ENCODE measurements around the gene RLBP1.
"Not testable (repeated sequence)": the region's sequence is repeated elsewhere in the genome, so short reads cannot be mapped to it uniquely, and the experiment has no call there.

RLBP1 gene

GRCh38 chr15:89221543-89221942 lies at the start of gene RLBP1:
TSS of gene RLBP1 (minus strand) at chr15:89221579. CDS start at chr15:89218975, 2,604 bp downstream.
- no peak within 1 kb of the TSS for H3K27ac ChIP-seq
- H3K36me3 ChIP-seq (ENCODE audit: insufficient read depth): no peaks in the 10 kb centered on the region
- no peaks in the 10 kb centered on the region for H3K4me1 ChIP-seq (ENCODE audit: low read depth, poor library complexity, severe bottlenecking)
- no peaks in the 10 kb centered on the region for H3K79me2 ChIP-seq (ENCODE audit: insufficient read depth, low read depth)
- no peaks in the 10 kb centered on the region for H4K20me1 ChIP-seq (ENCODE audit: insufficient read depth)
- no peaks in the 10 kb centered on the region for H3K27me3 ChIP-seq (ENCODE audit: insufficient read depth, low read depth)
- no peak within 1 kb of the TSS for H3K4me2 ChIP-seq
- H3K4me3 ChIP-seq (IDR thresholded peaks at IDR 0.05; ENCODE audit: insufficient read depth, low read depth, low read length): no peak within 1 kb of the TSS
- no peak for TF ChIP-seq CTCF (conservative IDR thresholded peaks at IDR 0.05; ENCODE audit: low read depth, low read length)
- H3K9ac ChIP-seq: no peak within 1 kb of the TSS
- H2AFZ ChIP-seq (ENCODE audit: low read depth): no peak within 1 kb of the TSS

- H3K36me3 ChIP-seq (ENCODE audit: insufficient read depth): peaks cover 18% of the 10 kb centered on the region
- H3K4me2 ChIP-seq; H4K20me1 ChIP-seq (ENCODE audit: insufficient read depth); H3K9ac ChIP-seq; H3K4me3 ChIP-seq (IDR thresholded peaks at IDR 0.05; ENCODE audit: insufficient read depth, low read depth, low read length); H3K27me3 ChIP-seq (ENCODE audit: insufficient read depth, low read depth); H3K27ac ChIP-seq; H2AFZ ChIP-seq (ENCODE audit: low read depth): not testable (repeated sequence)
- peaks cover 19% of the 10 kb centered on the region for H3K4me1 ChIP-seq (ENCODE audit: low read depth, poor library complexity, severe bottlenecking)
- peaks cover 41% of the 10 kb centered on the region for H3K79me2 ChIP-seq (ENCODE audit: insufficient read depth, low read depth)
These were observed 28.8 kb upstream of the RLBP1 start for GRCh38 chr15:89250142-89250541.

- H3K27ac ChIP-seq: no peak overlapping the region
- H3K36me3 ChIP-seq (ENCODE audit: insufficient read depth): peaks cover 18% of the 10 kb centered on the region
- H2AFZ ChIP-seq (ENCODE audit: low read depth): no peak overlapping the region
- no peak overlapping the region for H3K4me2 ChIP-seq
- H3K79me2 ChIP-seq (ENCODE audit: insufficient read depth, low read depth): peaks cover 53% of the 10 kb centered on the region
- 0 out of 2 replicates have a peak, but pooled peaks cover 3% of the 10 kb centered on the region for H3K27me3 ChIP-seq (ENCODE audit: insufficient read depth, low read depth)
- TF ChIP-seq CTCF (conservative IDR thresholded peaks at IDR 0.05; ENCODE audit: low read depth, low read length): no peak
- H3K4me1 ChIP-seq (ENCODE audit: low read depth, poor library complexity, severe bottlenecking): peaks cover 19% of the 10 kb centered on the region
- no peak overlapping the region for H3K9ac ChIP-seq
- peaks cover 3% of the 10 kb centered on the region; the same call in 1 of the 2 replicates for H4K20me1 ChIP-seq (ENCODE audit: insufficient read depth)
- no peak overlapping the region for H3K4me3 ChIP-seq (IDR thresholded peaks at IDR 0.05; ENCODE audit: insufficient read depth, low read depth, low read length)
These were observed 27.2 kb upstream of the RLBP1 start for GRCh38 chr15:89248584-89248983.

- H3K4me1 ChIP-seq (ENCODE audit: low read depth, poor library complexity, severe bottlenecking): peaks cover 25% of the 10 kb centered on the region
- H2AFZ ChIP-seq (ENCODE audit: low read depth): no peak overlapping the region
- no peak overlapping the region for H3K27ac ChIP-seq
- peaks cover 53% of the 10 kb centered on the region for H3K79me2 ChIP-seq (ENCODE audit: insufficient read depth, low read depth)
- H3K9ac ChIP-seq: no peak overlapping the region
- no peak for TF ChIP-seq CTCF (conservative IDR thresholded peaks at IDR 0.05; ENCODE audit: low read depth, low read length)
- no peak overlapping the region for H3K4me3 ChIP-seq (IDR thresholded peaks at IDR 0.05; ENCODE audit: insufficient read depth, low read depth, low read length)
- peaks cover 3% of the 10 kb centered on the region; the same call in 1 of the 2 replicates for H4K20me1 ChIP-seq (ENCODE audit: insufficient read depth)
- peaks cover 18% of the 10 kb centered on the region for H3K36me3 ChIP-seq (ENCODE audit: insufficient read depth)
- no peak overlapping the region for H3K4me2 ChIP-seq
- 0 out of 2 replicates have a peak, but pooled peaks cover 3% of the 10 kb centered on the region for H3K27me3 ChIP-seq (ENCODE audit: insufficient read depth, low read depth)
These were observed 26.1 kb upstream of the RLBP1 start for GRCh38 chr15:89247446-89247845.

GRCh38 chr15:89244574-89244903 lies 23.2 kb upstream of the RLBP1 start:
- peak overlapping the region; percentile 74 for H3K4me2 ChIP-seq
- H3K9ac ChIP-seq: peak overlapping the region; percentile 70; the same call in 1 of the 2 replicates
- peaks cover 25% of the 10 kb centered on the region for H3K4me1 ChIP-seq (ENCODE audit: low read depth, poor library complexity, severe bottlenecking)
- H3K27ac ChIP-seq: peak overlapping the region; percentile 67
- H2AFZ ChIP-seq (ENCODE audit: low read depth): peak overlapping the region; percentile 83
- no peaks in the 10 kb centered on the region for H3K27me3 ChIP-seq (ENCODE audit: insufficient read depth, low read depth)
- TF ChIP-seq CTCF (conservative IDR thresholded peaks at IDR 0.05; ENCODE audit: low read depth, low read length): no peak
- H3K79me2 ChIP-seq (ENCODE audit: insufficient read depth, low read depth): peaks cover 53% of the 10 kb centered on the region
- no peak overlapping the region for H3K4me3 ChIP-seq (IDR thresholded peaks at IDR 0.05; ENCODE audit: insufficient read depth, low read depth, low read length)
- peaks cover 3% of the 10 kb centered on the region; the same call in 1 of the 2 replicates for H4K20me1 ChIP-seq (ENCODE audit: insufficient read depth)
- H3K36me3 ChIP-seq (ENCODE audit: insufficient read depth): peaks cover 13% of the 10 kb centered on the region; the same call in 1 of the 2 replicates

Data from KMS-11 (cell line).